ENCODE measurements around the gene ENTPD1.
A peak's percentile ranks its signal among the peaks of the same experiment; 100 is the strongest.
"Not testable (repeated sequence)": the region's sequence is repeated elsewhere in the genome, so short reads cannot be mapped to it uniquely, and the experiment has no call there.

ENTPD1 gene

GRCh38 chr10:95872158-95872711 is 116.3 kb downstream of the ENTPD1 start:
- DNase-seq, result no peak

GRCh38 chr10:95873139-95873538 is 117.2 kb downstream of the ENTPD1 start:
- DNase-seq, result no peak

GRCh38 chr10:95873651-95874050 is 117.7 kb downstream of the ENTPD1 start:
- DNase-seq, result no peak

GRCh38 chr10:95874783-95875182 is 118.8 kb downstream of the ENTPD1 start:
- DNase-seq, result not testable (repeated sequence)

GRCh38 chr10:95876756-95877155 is 120.8 kb downstream of the ENTPD1 start:
- DNase-seq, result no peak

GRCh38 chr10:95877881-95878280 is 121.9 kb downstream of the ENTPD1 start:
- DNase-seq, result no peak

GRCh38 chr10:95880704-95881103 is 124.7 kb downstream of the ENTPD1 start:
- no peak for DNase-seq

GRCh38 chr10:95881316-95881715 is 125.4 kb downstream of the ENTPD1 start:
- DNase-seq, result no peak

- DNase-seq, result no peak
Measured at GRCh38 chr10:95889830-95890229, 133.9 kb downstream of the ENTPD1 start.

- no peak for DNase-seq
Measured at GRCh38 chr10:95896071-95896850, 140.3 kb downstream of the ENTPD1 start.

- DNase-seq, result not testable (repeated sequence)
Measured at GRCh38 chr10:95905897-95906580, 150.1 kb downstream of the ENTPD1 start.

GRCh38 chr10:95906677-95907455 is 150.9 kb downstream of the ENTPD1 start:
- DNase-seq, result peak; percentile 54 to 61

GRCh38 chr10:95907456-95908253 is 151.7 kb downstream of the ENTPD1 start, which contains the start of gene CC2D2B:
Gene CC2D2B (plus strand): TSS chr10:95907975. CDS start chr10:95911324, 3,349 bp downstream.
- DNase-seq, result peak; percentile 76 to 80

GRCh38 chr10:95908450-95908849 is 152.5 kb downstream of the ENTPD1 start:
- DNase-seq, result no peak

- no peak for DNase-seq
Measured at GRCh38 chr10:95909561-95909960, 153.6 kb downstream of the ENTPD1 start.

GRCh38 chr10:95916039-95916438 is 160.1 kb downstream of the ENTPD1 start:
- DNase-seq, result not testable (repeated sequence)

All from activated CD4-positive, alpha-beta T cell treated with anti-CD3 and anti-CD28 coated beads, Interleukin-2, amount 50 U/mL, for 48 hours (primary cell).